GM12878 (cell line): ENCODE data around the gene HAPLN2. TPM values are rescaled to one million over a fixed set of nuclear protein-coding genes. Genes with fewer than 3 reads are reported as not detected.

ENCODE experiments used
- ATAC-seq: fragments of 200-7000 bp; cut with Tn5 transposase; 3 replicates; pipeline ENCODE4 v1.9.1; 2020; ENCODE audit warnings: mild to moderate bottlenecking, moderate library complexity
- BruUV-seq: library from RNA; stranded (reverse); fragments of 400-500 nt; replicated peaks from 2 replicates; lab custom pipeline; 2021; lab: Mats Ljungman, UMichigan
- CTCF ChIA-PET: fragments of 300-600 bp; sonication (Branson Sonifier 250); formaldehyde crosslinking; extraction: SDS; loops from one replicate; lab custom pipeline; 2021; ENCODE audit warnings: inconsistent platforms; lab: Yijun Ruan, JAX
- POLR2A ChIA-PET: fragments of 350-600 bp; formaldehyde crosslinking; extraction: SDS; loops from one replicate; lab custom pipeline; 2021; ENCODE audit warnings: inconsistent platforms; lab: Charles Lee
- RAD21 ChIA-PET: fragments of 300-600 bp; sonication (Branson Sonifier 250); formaldehyde crosslinking; loops from one replicate; lab custom pipeline; 2023; ENCODE audit warnings: antibody characterized with exemption; ENCODE audit not compliant: unreplicated experiment; lab: Charles Lee
- SMC1A ChIA-PET: fragments of 300-600 bp; sonication (Branson Sonifier 250); formaldehyde crosslinking; loops from one replicate; lab custom pipeline; 2023; ENCODE audit not compliant: unreplicated experiment, uncharacterized antibody; lab: Charles Lee
- DNase-seq: peaks from one replicate; pipeline ENCODE4 v3.0.0-alpha.2; 2011; ENCODE audit warnings: low read depth, low spot score
- FAIRE-seq: peaks from 3 replicates; lab custom pipeline; 2011; peaks lifted over from hg19 to GRCh38; lab: Jason Lieb, UNC
- H2AFZ ChIP-seq: 2 replicates; pipeline ENCODE4 v1.6.0; 2011; ENCODE audit warnings: low read depth, low read length, control low read depth; ENCODE audit not compliant: control insufficient read depth
- H3K27ac ChIP-seq: 2 replicates; pipeline ENCODE4 v1.5.1; 2011; ENCODE audit warnings: control low read depth; ENCODE audit not compliant: control insufficient read depth, insufficient read depth
- H3K27me3 ChIP-seq, 2 experiments: replicated peaks in 1 of 2; 2 replicates each; pipeline versions ENCODE4 v1.6.0 to v1.6.1; 2011; ENCODE audit warnings: low read length in 1 of 2; ENCODE audit not compliant: control insufficient read depth in 2 of 2, insufficient read depth in 2 of 2
- H3K36me3 ChIP-seq, 2 experiments: 2 replicates each; pipeline ENCODE4 v1.5.1; 2011; ENCODE audit warnings: low read length in 1 of 2; ENCODE audit not compliant: control insufficient read depth in 2 of 2, insufficient read depth in 2 of 2
- H3K4me1 ChIP-seq: 2 replicates; pipeline ENCODE4 v1.6.1; 2011; ENCODE audit warnings: mild to moderate bottlenecking, low read length, moderate library complexity, mixed read lengths; ENCODE audit not compliant: control insufficient read depth, insufficient read depth
- H3K4me2 ChIP-seq: 2 replicates; pipeline ENCODE4 v1.6.0; 2011; ENCODE audit warnings: control low read depth; ENCODE audit not compliant: control insufficient read depth, insufficient read depth
- H3K4me3 ChIP-seq: fragments of 200-600 bp; sonication (generic); 2 replicates; pipeline ENCODE4 v1.5.1; 2016
- H3K79me2 ChIP-seq: 2 replicates; pipeline ENCODE4 v1.6.0; 2011; ENCODE audit warnings: low read length; ENCODE audit not compliant: control insufficient read depth, insufficient read depth
- H3K9ac ChIP-seq: 2 replicates; pipeline ENCODE4 v1.8.0; 2011; ENCODE audit warnings: low read length, control low read depth, mixed read lengths; ENCODE audit not compliant: control insufficient read depth, insufficient read depth
- H3K9me3 ChIP-seq: replicated peaks from 3 replicates; pipeline ENCODE4 v1.5.1; 2011; ENCODE audit warnings: mild to moderate bottlenecking, low read length; ENCODE audit not compliant: control insufficient read depth, insufficient read depth
- H4K20me1 ChIP-seq: 2 replicates; pipeline ENCODE4 v1.6.0; 2011; ENCODE audit not compliant: control insufficient read depth, insufficient read depth
- DPF2 ChIP-seq: fragments of 450-650 bp; IDR thresholded peaks from 2 replicates; pipeline ENCODE4 v1.6.1; 2017; ENCODE audit warnings: mild to moderate bottlenecking
- ELK1 ChIP-seq: IDR thresholded peaks from 2 replicates; pipeline ENCODE4 v1.6.1; 2012; ENCODE audit warnings: low read depth, low read length, improper control_type of control experiment
- IKZF1 ChIP-seq: fragments of 450-650 bp; conservative IDR thresholded peaks from 2 replicates; pipeline ENCODE4 v1.6.1; 2017; ENCODE audit warnings: antibody characterized with exemption, mild to moderate bottlenecking
- MXI1 ChIP-seq: fragments of 150-350 bp; IDR thresholded peaks from 2 replicates; pipeline ENCODE4 v1.6.1; 2011; ENCODE audit warnings: low read depth, mild to moderate bottlenecking, inconsistent platforms, low read length, improper control_type of control experiment
- YY1 ChIP-seq: IDR thresholded peaks from 2 replicates; pipeline ENCODE4 v1.6.1; 2011; ENCODE audit warnings: low read depth, mild to moderate bottlenecking, low read length
- ZBTB33 ChIP-seq: fragments of 450-650 bp; IDR thresholded peaks from 2 replicates; pipeline ENCODE4 v1.6.1; 2017; ENCODE audit warnings: mild to moderate bottlenecking
- ZBTB40 ChIP-seq: fragments of 450-650 bp; IDR thresholded peaks from 2 replicates; pipeline ENCODE4 v1.6.1; 2016; ENCODE audit warnings: mild to moderate bottlenecking, moderate library complexity, borderline replicate concordance
- WGBS: methylation state at CpG from one replicate; pipeline ENCODE4 v1.1.6; 2016; ENCODE audit warnings: low lambda C conversion rate; ENCODE audit not compliant: insufficient replicate concordance, insufficient coverage; ENCODE audit errors: missing lambda C conversion rate; 5-methylcytosine and 5-hydroxymethylcytosine counted together
- in situ Hi-C: fragments of 300-500 bp; cut with MboI; formaldehyde crosslinking; loops from 9 replicates; pipeline ENCODE4 v1.14.3; 2018; ENCODE audit warnings: mixed read lengths
- intact Hi-C: fragments of 100-400 bp; cut with micrococcal nuclease; formaldehyde crosslinking; loops from one replicate; pipeline ENCODE4 v1.14.2; 2022; ENCODE audit not compliant: unreplicated experiment
- polyA plus RNA-seq, 11 experiments: library from polyadenylated mRNA; depleted of rRNA in 4 of 11; unstranded in 6 of 11; stranded (reverse) in 5 of 11; fragments of >200 nt; fragmentation: Nextera tagmentation in 4 of 11; fragmentation: Illumina TruSeq in 1 of 11; extraction: Ambion mirVana in 4 of 11; extraction: Trizol in 1 of 11; gene quantifications; 1 replicate in 1 of 11; 2 replicates in 10 of 11; pipeline versions ENCODE4 v1.2.1 to v1.2.3, GENCODE V29; 2011 to 2016; ENCODE audit warnings: inconsistent platforms in 2 of 11, missing spikeins in 2 of 11, low read depth in 1 of 11
- total RNA-seq, 4 experiments: library from RNA; depleted of rRNA in 3 of 4; stranded (reverse); fragments of >200 nt in 3 of 4; fragmentation: Illumina TruSeq in 1 of 4; extraction: Trizol in 1 of 4; gene quantifications; 2 replicates each; pipeline versions ENCODE4 v1.2.1 to v1.2.3, GENCODE V29; 2013 to 2021

Gene HAPLN2
- total and polyA plus RNA-seq, 10 of the 15 experiments (the other 5 are each of a cell fraction or from before 2014, with no cell fraction given): 0.15 to 0.24 TPM; not detected in 8

GRCh38 chr1:156658945-156659574, 39.8 kb downstream of the HAPLN2 start:
- DNase-seq (no peak), FAIRE-seq (no peak), ATAC-seq (peak; percentile 0; the same call in 1 of the 3 replicates)
- no peak for TF ChIP-seq ZBTB40
- 0 out of 2 replicates have a peak, but pooled peaks have one; percentile 20 for TF ChIP-seq DPF2
- TF ChIP-seq ZBTB33: no peak
- peak; percentile 28; the same call in 1 of the 2 replicates for TF ChIP-seq IKZF1
- no peak for TF ChIP-seq ELK1
- TF ChIP-seq MXI1: no peak
- peak; percentile 59 for TF ChIP-seq YY1
- 17% methylated on average over 10 of the region's 10 CpGs for WGBS
- ChIA-PET CTCF (interaction anchor here (0.7 to 8.3 kb wide), 22 partner anchors 10 to 321 kb away, joined by 3 to 208 read pairs (median 6); partner anchors contain the start of genes CCT3, CRABP2, HAPLN2 and INSRR), RAD21 (interaction anchor here (0.9 to 6.0 kb wide), 8 partner anchors 19 to 231 kb away, joined by 3 to 58 read pairs (median 20); partner anchors contain the start of genes CRABP2 and NES), SMC1A (interaction anchor here (1.2 to 4.2 kb wide), 6 partner anchors 18 to 67 kb away, joined by 3 to 39 read pairs (median 12); partner anchors contain the start of gene NES), POLR2A (interaction anchor here (0.6 to 0.8 kb wide), 2 partner anchors 17 to 19 kb away, joined by 3 to 4 read pairs; no protein-coding TSS in a partner anchor)
- Histone ChIP-seq H3K27ac (peak overlapping the region; percentile 62), H3K4me1 (peaks cover 64% of the 10 kb centered on the region), H3K9ac (peak overlapping the region; percentile 72), H3K36me3 (no peaks in the 10 kb centered on the region), H2AFZ (no peak overlapping the region; the same call in 1 of the 2 replicates), H3K4me2 (peak overlapping the region; percentile 100), H3K9me3 (no peaks in the 10 kb centered on the region), H3K79me2 (peaks cover 23% of the 10 kb centered on the region), H3K27me3 (0 out of 4 replicates have a peak, but pooled peaks cover 0 to 2% of the 10 kb centered on the region in 2 experiments), H3K4me3 (peak overlapping the region; percentile 76), H4K20me1 (peaks cover 8% of the 10 kb centered on the region; the same call in 1 of the 2 replicates)
- intact Hi-C loops (no loop called here), in situ Hi-C loops (no loop called here)
- no TSS peak for BruUV-seq
